HCEC 1CT (cell line): ENCODE data around the gene RPSA.
"Not testable (repeated sequence)": the region's sequence is repeated elsewhere in the genome, so short reads cannot be mapped to it uniquely, and the experiment has no call there.

Experiments
- DNase-seq: peaks from one replicate; pipeline ENCODE4 v3.0.0-alpha.2; 2017

RPSA gene

DNA sequence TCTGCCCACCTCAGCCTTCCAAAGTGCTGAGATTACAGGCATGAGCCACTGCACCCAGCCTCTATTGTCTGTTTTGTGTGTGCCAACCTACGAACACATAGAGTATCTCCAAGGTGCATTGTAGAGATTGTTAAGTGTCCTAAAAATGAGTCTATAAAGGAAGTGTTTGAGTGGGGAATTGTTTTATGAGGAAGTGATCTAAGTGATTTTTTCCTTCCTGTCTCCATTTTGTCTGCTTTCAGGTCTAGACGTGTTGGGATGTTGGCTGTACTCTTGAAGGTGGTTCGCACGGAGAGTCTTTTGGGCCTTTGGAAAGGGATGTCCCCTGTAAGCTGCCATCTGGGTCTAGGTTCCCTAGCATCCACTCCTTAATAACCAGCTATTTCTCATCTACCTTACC, 16.3 kb upstream of the RPSA start:
- DNase-seq, result no peak

DNA sequence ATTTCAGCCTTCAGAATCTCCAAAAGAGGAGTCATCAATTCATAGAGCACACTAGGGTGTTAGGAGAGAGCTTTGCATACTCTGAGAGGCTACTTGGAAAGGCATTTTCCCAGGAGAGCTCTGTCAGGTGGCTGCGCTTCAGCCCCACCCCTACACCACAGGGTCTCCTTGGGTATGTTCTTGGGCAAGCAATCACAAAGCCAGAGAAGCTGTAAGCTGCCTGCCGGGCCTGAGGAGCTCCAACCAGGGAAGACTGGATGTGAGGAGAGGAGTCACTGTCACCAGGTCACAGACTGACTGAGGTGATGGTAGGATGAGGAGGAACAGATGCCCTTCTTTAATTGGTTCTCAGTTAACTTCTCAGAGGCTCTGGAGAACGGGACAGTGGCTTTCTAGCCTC, 9.8 kb upstream of the RPSA start:
- DNase-seq, result no peak

DNA sequence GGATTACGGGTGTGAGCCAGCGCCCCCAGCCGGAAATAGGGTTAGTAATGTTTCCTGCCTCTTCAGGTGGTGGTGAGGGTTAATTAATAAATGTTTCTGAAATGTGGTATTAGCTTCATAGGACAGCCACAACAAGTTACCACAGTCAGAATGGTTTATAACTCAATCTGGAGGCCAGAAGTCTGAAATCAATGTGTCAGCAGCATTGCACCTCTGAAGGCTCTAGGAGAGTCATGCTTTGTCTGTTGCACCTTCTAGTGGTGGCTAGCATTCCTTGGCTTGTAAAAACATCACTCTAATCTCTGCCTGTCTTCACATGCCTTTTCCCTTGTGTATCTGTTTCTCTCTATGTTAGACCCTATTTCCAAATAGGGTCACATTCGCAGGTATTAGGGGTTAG, 7.8 kb upstream of the RPSA start:
- DNase-seq, result no peak

DNA sequence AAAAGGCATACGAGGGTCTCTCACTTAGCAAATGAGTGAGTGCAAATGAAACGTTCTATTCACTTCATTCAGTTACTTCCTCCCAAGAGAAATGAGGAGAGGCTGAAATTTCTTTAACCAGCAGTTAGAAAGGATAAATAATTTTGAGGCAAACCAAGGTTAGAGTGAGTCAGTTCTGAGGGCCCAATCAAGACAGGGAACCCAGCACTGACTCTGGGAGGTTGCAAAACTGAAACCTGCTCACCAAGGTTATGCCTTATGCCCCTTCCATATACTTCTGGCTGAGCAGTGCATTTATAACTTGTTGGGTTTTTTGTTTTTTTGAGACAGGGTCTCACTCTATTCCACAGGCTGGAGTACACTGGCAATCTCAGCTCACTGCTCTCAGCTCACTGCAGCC, 4.5 kb upstream of the RPSA start:
- DNase-seq, result no peak

DNA sequence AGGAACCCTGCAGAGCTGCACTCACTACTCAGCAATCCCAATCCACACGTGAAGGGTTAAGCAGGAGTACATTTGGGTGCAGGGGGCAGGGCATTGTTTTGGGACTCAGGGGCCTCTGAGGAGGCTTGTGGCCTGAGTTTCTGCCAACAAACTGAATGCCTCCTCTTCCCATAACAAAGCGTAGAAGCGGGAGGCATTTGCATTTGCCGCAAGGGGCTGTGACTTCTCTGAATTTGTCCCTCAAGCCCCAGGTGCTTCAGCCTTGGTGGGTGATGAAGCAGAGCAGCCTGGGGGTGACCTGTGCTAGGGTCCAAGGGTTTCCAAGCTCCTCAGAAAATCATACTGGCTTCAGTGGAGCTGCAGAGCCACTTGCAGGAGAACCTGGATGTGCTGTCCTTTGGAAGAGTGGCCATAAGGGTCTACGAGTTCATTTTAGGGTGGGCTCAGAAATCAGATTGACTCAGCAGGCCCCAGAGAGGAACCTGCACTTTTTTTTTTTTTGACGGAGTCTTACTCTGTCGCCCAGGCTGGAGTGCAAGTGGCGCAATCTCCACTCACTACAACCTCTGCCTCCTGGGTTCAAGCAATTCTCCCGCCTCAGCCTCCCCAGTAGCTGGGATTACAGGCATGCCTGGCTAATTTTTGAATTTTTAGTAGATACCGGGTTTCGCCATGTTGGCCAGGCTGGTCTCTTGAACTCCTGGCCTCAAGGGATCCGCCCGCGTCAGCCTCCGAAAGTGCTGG, 1.4 kb upstream of the RPSA start:
- no peak for DNase-seq

DNA sequence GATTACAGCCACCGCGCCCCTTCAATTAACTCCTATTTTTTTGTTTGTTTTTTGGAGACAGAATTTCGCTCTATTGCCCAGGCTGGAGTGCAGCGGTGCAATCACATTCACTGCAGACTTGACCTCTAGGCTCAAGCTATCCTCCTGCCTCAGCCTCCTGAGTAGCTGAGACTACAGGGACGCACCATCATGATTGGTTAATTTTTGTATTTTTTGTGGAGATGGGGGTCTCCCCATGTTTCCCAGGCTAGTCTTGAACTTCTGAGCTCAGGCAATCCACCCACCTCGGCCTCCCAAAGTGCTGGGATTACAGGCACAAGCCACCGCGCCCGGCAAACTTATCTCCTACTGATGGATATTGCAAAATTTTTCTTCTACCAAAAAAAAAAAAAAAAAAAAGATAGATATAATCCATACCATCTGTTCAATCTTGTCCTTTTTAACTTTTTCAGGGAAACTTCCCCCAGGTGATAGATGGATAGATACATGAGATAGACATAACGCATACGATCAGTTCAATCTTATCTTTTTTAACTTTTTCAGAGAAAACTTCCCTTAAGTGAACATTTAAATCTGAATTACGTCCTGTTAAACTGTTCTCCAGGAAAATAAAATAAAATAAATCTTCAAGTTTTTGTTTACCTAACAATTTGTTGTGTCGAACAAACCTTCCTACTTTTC, 693 bp upstream of the RPSA start:
- DNase-seq, result no peak

DNA sequence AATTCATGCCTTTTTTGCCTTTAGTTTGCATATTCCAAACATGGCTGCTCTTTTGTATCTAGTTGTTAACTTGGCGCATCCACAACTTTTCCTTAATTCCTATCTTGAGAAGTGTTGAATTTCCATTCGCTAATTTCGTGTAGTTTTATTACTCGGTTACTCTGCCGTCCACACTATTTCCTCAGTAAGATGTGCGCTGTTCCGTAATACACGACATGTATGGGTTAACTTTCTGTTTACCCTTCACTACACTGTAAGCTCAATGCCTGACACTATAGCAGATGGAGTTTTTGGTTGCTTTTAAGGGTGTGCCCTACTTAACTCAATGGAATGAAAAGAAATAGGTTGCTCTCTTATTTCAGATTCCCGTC, 724 bp downstream of the RPSA start:
- no peak for DNase-seq

DNA sequence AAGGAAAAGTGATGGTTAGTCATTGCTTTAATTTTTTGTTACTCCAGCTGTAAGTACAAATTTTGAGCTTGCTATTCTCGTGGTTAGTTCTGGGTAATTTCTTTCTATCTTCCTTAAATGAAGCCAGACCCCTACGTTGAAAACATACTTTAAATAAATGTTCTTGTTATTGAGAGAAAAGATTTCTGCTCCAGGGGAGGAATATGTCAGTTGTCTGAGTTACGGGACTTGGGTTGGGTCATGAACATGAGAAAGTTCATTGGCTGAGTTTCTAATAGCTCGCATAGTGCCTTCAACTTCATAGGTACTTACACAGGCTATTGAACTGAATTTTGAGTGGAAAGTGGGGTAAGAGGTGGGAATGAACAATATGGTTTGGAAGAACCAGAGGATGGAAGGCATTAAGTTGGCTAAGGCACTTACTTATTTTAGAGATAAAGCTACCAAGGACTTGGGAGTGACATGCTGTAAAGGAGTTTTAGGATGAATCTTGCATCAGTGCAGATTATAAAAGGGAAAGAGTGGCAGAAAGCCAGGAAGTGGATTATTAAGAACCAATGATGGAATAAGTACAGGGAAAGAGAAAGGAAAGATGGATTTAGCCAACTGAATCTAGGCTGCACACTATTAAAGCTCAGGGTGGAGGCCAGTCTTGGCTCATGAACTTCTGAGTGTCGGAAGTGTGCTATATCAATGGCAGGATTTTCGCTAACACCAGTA, 1.4 kb downstream of the RPSA start:
- peak; percentile 28 for DNase-seq

DNA sequence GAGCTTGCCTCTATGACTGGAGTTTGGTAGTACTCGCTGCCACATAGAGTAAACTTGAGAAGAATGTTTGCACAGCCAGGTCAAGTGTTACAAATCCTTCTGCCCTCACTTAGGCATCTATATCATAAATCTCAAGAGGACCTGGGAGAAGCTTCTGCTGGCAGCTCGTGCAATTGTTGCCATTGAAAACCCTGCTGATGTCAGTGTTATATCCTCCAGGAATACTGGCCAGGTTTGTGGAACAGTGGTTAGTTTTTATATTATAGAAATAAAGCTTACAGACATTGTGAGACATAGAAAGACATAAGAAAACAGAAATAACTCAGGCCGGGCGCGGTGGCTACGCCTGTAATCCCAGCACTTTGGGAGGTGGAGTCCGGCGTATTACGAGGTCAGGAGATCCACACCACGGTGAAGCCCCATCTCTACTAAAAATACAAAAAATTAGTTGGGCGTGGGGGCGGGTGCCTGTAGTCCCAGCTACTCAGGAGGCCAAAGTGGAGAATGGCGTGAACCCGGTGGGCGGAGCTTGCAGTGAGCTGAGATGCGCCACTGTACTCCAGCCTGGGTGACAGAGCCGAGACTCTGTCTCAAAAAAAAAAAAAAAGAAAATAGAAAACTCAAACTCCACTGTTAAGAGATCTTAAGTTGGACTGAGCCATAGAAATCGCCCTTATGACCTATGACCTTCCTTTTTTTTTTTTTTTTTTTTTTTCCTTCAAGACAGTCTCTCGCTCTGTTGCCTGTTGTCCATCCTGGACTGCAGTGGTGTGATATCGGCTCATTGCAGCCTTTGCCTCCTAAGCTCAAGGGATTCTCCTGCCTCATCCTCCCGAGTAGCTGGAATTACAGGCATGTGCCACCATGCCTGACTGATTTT, 2.2 kb downstream of the RPSA start:
- no peak for DNase-seq

DNA sequence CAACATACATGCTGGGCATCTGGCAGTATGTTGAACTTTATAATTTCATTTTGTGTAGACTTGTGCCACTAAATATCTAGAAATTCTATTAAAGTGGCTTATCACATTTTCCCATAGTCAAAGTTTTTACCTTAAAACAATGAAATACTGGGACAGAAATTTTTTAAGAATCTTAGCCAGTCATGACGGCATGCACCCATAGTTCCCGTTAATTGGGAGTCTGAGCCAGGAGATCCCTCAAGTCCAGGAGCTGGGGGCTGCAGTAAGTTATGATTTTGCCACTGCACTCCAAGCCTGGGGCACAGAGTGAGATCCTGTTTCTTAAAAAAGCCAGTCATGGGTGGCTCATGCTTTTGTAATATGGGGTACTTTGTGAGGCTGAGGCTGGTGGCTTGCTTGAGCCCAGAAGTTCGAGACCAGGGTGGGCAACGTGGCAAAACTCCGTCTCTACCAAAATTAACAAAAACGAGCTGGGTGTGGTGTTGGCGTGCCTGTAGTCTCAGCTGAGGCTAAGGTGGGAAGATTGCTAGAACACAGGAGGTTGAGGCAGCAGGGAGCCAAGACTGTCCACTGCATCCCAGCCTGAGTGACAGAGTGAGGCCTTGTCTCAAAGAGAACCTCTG, 3.1 kb downstream of the RPSA start:
- DNase-seq, result no peak

DNA sequence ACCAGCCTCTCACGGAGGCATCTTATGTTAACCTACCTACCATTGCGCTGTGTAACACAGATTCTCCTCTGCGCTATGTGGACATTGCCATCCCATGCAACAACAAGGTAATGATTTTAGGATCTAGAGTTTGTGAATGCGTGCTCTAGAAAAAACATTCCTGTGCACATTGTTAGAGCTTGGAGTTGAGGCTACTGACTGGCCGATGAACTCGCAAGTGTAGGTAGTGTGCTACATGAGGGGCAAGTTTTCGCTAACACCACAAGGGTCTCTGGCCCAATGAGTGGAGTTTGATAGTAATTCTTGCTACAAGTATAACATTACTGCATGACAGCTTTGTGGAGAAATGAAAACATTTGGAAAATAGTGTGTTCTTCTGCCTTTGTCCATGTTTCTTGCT, 4.4 kb downstream of the RPSA start:
- no peak for DNase-seq

DNA sequence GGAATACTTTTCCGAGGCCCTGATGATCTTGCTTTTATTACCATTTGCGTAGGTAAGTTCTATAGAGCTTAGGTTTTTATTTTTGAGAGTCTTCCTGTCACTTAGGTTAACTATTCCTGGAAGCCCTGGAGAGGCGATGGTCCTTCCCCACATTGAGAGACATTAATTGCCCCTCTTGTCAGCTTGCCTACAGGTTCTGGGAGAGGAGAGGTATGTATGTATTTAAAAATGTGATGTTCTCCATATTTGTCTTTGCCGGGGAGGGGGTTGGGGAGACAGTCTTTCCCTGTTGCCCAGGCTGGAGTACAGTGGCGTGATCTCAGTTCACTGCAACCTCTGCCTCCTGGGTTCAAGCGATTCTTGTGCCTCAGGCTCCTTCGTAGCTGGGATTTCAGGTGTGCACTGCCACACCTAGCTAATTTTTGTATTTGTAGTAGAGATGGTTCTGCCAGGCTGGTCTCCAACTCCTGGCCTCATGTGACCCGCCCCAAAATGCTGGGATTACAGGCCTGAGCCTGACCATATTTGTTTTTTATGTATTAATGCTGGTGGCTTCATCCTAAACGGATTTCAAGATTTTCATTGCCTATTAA, 6.2 kb downstream of the RPSA start:
- DNase-seq, result no peak

DNA sequence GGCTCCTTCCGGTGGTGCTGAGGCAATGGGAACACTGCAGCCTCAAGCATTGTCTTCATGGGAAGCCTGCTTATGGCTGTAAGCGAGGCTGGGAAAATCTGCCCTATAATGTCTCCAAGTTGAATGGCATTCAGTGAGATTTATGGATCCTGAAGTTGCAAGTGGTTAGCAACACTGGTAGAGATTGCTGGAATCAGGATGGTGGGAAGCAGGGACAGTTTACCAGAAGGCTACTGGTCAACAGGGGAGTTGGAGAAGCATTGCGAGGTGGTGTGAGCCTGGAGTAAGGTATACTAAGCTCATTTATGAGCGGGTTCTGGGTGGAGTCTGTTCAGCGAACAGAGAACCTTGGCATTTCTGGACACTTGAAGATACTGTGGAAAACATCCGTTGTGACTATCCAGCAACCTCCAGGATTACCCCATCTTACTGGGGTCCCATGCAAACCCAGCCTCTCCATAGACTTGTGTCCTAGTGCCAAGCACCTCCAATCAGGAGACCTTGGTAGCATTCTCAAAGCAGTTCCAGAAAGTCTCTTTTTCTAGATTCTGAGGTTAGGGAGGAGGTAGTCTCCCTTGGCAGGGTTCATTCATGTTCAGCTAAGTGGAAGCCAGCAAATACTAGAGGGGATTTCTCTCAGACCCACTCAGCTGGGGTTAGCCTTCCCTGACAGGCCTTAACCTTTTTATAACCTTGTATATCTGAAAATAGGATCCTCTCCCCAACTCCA, 7.3 kb downstream of the RPSA start:
- no peak for DNase-seq

DNA sequence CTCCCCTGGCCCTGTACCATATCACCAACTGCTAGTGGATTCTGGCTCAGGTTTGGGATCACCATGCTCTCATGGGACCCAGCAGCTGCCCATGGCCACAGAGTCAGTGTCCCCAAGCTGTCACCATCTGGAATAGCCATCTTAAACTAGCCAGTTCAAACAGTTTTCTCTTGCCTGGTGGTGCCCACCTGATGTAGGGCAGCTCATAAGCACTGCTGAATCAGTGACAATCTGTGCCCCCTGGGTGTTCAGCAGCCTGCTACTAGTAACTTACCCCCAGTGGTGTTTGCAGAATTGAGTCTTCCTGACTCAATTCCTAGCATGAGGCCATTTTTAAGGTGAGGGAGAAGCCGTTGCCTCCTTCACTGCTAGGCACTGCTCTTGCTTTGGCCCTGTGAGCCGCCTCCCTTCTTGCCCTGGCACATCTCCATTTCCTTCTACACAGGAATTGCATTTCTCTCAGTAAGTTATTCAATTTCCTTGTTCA, 7.9 kb downstream of the RPSA start:
- DNase-seq, result no peak

DNA sequence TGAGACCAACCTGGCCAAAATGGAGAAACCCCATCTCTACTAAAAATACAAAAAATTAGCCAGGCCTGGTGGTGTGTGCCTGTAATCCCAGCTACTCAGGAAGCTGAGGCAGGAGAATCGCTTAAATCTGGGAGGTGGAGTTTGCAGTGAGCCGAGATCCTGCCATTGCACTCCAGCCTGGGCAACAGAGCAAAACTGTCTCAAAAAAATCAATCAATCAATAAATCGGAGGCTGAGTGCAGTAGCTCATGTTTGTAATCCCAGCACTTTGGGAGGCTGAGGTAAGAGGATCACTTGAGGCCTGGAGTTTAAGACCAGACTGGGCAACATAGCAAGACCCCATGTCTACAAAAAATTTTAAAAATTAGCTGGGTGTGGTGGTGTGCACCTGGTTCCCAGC, 8.8 kb downstream of the RPSA start:
- DNase-seq, result not testable (repeated sequence)

DNA sequence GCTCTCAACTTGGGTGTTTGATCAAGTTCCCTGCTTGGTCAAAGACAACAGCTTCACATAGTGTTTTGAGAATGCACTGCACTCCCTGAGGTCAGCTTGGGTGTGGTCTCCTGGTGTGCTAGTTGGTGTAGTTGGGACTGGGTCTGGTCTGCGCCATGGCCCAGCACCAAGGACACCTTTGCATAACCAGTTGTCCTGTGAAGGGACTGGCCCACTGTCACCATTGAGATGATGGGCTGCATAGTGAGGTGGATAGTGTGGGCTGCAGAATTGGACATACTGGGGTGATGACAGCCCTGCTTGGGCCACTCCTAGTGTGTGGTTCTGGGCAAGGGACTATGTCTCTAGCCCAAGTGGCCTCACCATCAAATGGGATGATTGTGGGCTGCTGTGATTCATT, 9.5 kb downstream of the RPSA start:
- no peak for DNase-seq

DNA sequence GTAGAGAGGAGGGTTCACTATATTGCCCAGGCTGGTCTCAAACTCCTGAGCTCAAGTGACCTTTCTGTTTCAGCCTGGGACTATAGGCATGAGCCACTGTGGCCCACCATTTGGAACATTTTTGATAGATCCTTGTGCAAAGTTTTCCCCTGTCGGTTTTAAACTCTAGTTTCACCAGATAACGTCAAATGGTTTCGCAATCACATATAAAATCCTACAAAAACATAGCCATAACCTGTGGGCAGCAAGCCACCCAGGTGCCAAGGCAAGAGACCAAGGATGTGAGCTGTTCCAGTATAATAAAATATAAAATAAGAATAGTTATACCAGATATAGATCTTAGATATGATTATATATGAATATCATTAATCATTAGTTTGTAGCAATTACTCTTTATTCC, 10.5 kb downstream of the RPSA start:
- DNase-seq, result not testable (repeated sequence)

DNA sequence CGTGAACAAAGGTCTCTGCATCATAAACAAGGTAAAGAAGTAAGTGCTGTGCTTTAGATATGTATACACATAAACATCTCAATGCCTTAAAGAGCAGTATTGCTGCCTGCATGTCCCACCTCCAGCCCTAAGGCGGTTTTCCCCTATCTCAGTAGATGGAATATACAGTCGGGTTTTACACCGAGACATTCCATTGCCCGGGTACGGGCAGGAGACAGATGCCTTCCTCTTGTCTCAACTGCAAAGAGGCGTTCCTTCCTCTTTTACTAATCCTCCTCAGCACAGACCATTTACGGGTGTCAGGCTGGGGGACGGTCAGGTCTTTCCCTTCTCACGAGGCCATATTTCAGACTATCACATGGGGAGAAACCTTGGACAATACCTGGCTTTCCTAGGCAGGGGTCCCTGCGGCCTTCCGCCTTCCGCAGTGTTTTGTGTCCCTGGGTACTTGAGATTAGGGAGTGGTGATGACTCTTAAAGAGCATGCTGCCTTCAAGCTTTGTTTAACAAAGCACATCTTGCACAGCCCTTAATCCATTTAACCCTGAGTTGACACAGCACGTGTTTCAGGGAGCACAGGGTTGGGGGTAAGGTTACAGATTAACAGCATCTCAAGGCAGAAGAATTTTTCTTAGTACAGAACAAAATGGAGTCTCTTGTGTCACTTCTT, 12.2 kb downstream of the RPSA start:
- DNase-seq, result not testable (repeated sequence)

DNA sequence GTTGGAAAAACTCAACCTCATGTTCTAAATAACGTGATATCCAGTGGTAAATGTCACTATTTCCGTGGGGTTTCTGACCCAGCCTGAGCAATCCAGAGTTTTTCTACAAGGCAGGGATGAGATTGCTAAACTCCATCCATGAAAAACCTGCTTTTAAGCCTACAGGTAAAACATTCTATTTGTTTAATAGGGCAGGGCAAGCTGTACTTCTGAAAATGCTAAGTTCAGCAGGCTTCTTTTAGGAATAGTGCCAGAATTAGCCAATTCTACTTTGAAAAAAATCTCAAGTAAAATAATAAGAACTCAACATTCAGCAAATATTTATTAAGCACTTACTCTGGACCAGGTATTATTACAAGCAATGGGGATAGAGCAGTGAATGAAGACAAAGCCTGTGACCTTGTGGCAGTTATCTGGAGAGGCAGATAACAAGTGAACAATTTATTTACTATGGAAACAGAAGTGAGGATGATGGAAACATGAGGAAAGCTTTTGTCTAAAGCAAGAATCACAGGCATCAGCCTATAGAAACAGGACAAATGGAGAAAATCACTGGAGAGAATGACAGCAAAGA, 13.3 kb downstream of the RPSA start:
- DNase-seq, result no peak

DNA sequence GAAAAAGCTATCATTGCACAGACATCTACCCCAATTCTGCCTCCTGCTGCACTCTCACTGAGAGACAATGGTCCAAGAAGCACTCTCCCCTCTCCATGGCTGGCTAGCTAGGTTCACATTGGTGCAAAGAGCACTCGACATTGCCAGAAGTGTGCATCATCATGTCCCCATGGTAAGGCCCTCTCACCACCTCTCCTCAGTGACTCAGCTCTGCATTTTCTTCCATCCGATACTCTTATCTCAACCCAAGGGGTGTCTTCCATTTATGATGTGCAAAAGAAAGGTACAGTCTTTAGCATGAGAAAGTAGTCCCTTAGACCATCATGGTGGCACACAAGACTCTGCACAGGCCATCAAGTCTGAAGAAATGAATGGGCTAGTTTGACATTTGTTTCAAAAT, 14.0 kb downstream of the RPSA start:
- DNase-seq, result no peak
